ENCODE results near the gene MPDZ. TPM values are rescaled to one million over a fixed set of nuclear protein-coding genes. Genes with fewer than 3 reads are reported as not detected.

MPDZ gene, protein sequence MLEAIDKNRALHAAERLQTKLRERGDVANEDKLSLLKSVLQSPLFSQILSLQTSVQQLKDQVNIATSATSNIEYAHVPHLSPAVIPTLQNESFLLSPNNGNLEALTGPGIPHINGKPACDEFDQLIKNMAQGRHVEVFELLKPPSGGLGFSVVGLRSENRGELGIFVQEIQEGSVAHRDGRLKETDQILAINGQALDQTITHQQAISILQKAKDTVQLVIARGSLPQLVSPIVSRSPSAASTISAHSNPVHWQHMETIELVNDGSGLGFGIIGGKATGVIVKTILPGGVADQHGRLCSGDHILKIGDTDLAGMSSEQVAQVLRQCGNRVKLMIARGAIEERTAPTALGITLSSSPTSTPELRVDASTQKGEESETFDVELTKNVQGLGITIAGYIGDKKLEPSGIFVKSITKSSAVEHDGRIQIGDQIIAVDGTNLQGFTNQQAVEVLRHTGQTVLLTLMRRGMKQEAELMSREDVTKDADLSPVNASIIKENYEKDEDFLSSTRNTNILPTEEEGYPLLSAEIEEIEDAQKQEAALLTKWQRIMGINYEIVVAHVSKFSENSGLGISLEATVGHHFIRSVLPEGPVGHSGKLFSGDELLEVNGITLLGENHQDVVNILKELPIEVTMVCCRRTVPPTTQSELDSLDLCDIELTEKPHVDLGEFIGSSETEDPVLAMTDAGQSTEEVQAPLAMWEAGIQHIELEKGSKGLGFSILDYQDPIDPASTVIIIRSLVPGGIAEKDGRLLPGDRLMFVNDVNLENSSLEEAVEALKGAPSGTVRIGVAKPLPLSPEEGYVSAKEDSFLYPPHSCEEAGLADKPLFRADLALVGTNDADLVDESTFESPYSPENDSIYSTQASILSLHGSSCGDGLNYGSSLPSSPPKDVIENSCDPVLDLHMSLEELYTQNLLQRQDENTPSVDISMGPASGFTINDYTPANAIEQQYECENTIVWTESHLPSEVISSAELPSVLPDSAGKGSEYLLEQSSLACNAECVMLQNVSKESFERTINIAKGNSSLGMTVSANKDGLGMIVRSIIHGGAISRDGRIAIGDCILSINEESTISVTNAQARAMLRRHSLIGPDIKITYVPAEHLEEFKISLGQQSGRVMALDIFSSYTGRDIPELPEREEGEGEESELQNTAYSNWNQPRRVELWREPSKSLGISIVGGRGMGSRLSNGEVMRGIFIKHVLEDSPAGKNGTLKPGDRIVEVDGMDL (N-terminal part only)
- not detected for polyA plus RNA-seq

DNA sequence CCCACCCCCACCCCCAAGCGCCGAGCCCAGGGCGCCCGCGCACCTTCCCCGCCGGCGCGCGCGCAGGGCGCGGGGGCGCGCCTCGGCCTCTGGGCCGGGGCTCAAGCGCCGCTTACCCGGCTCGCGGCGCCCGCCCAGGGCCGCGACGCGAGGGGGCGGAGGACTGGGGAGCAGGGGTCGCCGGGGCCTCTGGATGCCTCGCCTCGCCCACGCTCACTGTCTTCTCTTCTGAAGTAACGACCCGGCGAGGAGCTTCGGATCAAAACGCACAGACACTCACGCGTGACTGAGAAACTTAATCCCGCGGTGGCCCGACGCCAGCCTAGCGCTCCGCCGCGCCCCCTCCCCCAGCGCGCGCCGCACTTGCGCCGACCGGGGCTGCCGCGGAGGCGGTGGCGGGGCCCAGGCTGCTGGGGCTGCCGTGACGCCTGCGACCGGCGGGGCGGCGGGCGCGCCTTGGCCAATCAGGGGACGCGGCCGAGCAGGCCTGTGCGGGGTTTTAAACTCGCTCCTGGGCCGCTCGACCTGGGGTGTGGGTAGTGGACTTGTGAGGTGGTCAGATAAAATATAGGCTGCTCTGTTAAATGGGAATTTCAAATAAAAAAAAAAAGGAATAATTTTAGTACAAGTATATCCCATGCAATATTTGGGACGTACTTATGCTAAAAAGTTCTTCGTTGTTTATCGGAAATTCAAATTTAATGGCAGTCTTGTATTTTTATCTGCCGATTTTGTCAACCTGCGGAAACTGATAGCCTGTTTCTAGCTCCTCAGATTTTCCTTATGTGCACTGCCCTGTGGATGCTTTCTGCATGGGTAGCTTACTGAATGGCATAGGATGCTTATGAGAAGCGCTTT, at the start of gene MPDZ:
Gene MPDZ, minus strand, starts transcription at position 409 of the 858 bp plus-strand sequence. CDS start 29,377 bp downstream, outside the sequence.
- Mint-ChIP-seq H3K27me3 (ENCODE audit: low read depth in 3 of 3) (peaks cover 2 to 12% (median 5%) of the 10 kb centered on the region in 3 donors), H3K9me3 (peaks cover 9 to 35% (median 15%) of the 10 kb centered on the region in 6 donors)

DNA sequence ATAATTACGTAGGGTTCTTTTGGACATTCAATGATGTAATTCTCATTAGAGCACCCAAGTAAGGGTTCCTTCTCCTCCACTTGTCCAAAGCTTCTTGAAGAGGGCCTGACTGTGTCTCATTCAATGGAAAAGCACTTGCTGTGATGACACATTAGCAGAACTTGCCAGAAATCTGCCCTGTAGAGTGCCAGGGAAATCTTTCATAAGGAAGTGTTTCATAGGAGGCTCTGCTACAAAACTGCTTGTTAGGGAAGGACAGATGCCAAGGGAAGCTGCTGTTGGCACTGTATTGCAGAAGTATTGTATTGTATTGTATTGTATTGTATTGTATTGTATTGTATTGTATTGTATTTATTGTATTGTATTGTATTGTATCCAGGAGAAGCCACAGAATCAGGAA, 45.5 kb upstream of the MPDZ start:
- Mint-ChIP-seq H3K4me3 (no peak overlapping the region), H3K27me3 (ENCODE audit: low read depth in 3 of 3) (peaks cover 0 to 1% (median 0%) of the 10 kb centered on the region in 3 donors), H3K27ac (no peak overlapping the region), H3K9me3 (peaks cover 9 to 40% (median 19%) of the 10 kb centered on the region in 6 donors), H3K36me3 (no peaks in the 10 kb centered on the region), H3K4me1 (no peaks in the 10 kb centered on the region)
- no peak for DNase-seq

More for the DNA sequence above, at the start of gene MPDZ:
- no peaks in the 10 kb centered on the region for H3K36me3 Mint-ChIP-seq
- H3K27ac Mint-ChIP-seq: no peak within 1 kb of the TSS
- H3K4me3 Mint-ChIP-seq: peak within 1 kb of the TSS in 1 of 5 donors; percentile 13
- no peaks in the 10 kb centered on the region for H3K4me1 Mint-ChIP-seq
- DNase-seq: no peak

DNA sequence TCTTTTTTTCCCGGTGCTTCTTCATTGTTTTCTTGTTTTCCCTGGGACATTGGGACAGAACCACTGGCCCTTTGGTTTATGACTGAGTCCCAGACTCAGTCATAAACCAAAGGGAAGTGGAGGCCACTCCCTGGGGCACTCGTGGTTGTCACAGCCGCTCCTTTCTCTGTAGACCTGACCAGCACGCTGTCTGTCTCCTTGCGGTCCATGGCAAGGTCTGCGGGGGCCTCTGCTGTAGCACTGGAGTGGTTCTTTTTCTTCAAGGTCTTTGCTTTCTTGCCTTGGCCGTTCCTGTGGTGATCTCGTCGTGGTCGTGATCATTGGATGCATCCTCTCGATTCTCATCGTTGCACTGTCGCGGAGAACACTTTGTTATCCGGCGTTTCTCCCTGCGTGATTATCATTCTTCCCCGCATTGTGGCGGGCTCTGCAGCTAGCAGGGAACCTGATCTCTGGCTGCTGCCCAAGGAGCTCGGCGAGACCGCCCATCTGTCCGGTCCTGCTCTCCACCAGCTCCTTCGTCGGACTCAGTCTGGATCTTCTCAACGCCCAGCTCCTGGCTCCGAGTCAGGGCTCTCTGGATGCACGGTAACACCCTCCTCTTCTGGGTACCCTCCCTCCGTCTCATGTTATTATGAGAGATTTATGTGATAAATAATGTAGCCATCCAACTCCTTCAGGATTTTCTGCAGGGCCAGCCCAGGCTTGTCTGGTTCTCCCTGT, 43.5 kb upstream of the MPDZ start:
- peaks cover 0 to 1% (median 0%) of the 10 kb centered on the region in 3 donors for H3K27me3 Mint-ChIP-seq (ENCODE audit: low read depth in 3 of 3)
- H3K27ac Mint-ChIP-seq: no peak overlapping the region
- H3K4me1 Mint-ChIP-seq: no peaks in the 10 kb centered on the region
- H3K36me3 Mint-ChIP-seq: no peaks in the 10 kb centered on the region
- DNase-seq: no peak
- peaks cover 11 to 45% (median 22%) of the 10 kb centered on the region in 6 donors for H3K9me3 Mint-ChIP-seq
- H3K4me3 Mint-ChIP-seq: no peak overlapping the region

- Mint-ChIP-seq H3K27me3 (ENCODE audit: low read depth in 3 of 3) (peaks cover 0 to 2% (median 0%) of the 10 kb centered on the region in 3 donors), H3K9me3 (peaks cover 10 to 42% (median 17%) of the 10 kb centered on the region in 6 donors), H3K4me3 (no peak overlapping the region), H3K27ac (no peak overlapping the region), H3K4me1 (no peaks in the 10 kb centered on the region), H3K36me3 (no peaks in the 10 kb centered on the region)
- DNase-seq: no peak
Measured at GRCh38 chr9:13318027-13318426, 38.5 kb upstream of the MPDZ start.

- Mint-ChIP-seq H3K4me3 (no peak overlapping the region), H3K4me1 (no peaks in the 10 kb centered on the region), H3K27ac (no peak overlapping the region), H3K27me3 (ENCODE audit: low read depth in 3 of 3) (peaks cover 0 to 3% (median 0%) of the 10 kb centered on the region in 3 donors), H3K36me3 (peaks cover 0 to 4% (median 4%) of the 10 kb centered on the region in 3 donors), H3K9me3 (peaks cover 16 to 45% (median 30%) of the 10 kb centered on the region in 6 donors)
- no peak for DNase-seq
Measured at GRCh38 chr9:13296972-13297371, 17.5 kb upstream of the MPDZ start.

DNA sequence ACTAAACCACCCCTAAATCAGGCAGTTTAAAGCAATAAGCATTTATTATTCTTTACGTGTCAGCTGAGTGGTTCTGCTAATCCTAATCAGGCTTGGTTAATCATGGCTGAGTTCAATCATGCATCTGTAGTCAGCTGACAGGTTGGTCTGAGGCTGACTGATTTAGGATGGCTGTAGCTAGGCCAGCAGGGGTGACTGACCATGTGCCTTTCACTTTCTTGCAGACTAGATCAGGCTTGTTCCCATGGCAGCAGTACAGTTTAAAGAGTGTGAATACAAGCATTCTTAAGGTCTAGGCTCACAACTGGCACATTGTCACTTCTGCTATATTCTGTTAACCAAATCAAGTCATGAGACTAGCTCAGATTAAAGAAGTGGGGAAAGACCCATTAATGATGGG, 16.1 kb upstream of the MPDZ start:
- DNase-seq: no peak
- Mint-ChIP-seq H3K4me3 (no peak overlapping the region), H3K9me3 (peaks cover 13 to 50% (median 29%) of the 10 kb centered on the region in 6 donors), H3K27me3 (ENCODE audit: low read depth in 3 of 3) (peaks cover 0 to 3% (median 0%) of the 10 kb centered on the region in 3 donors), H3K4me1 (no peaks in the 10 kb centered on the region), H3K36me3 (peaks cover 0 to 4% (median 4%) of the 10 kb centered on the region in 3 donors), H3K27ac (no peak overlapping the region)

- Mint-ChIP-seq H3K27ac (no peak overlapping the region), H3K4me3 (no peak overlapping the region), H3K27me3 (ENCODE audit: low read depth in 3 of 3) (peaks cover 0 to 3% (median 0%) of the 10 kb centered on the region in 3 donors), H3K36me3 (peaks cover 0 to 4% (median 0%) of the 10 kb centered on the region in 3 donors), H3K4me1 (no peaks in the 10 kb centered on the region), H3K9me3 (peaks cover 14 to 42% (median 29%) of the 10 kb centered on the region in 6 donors)
- DNase-seq: no peak
Measured at GRCh38 chr9:13292782-13293181, 13.3 kb upstream of the MPDZ start.

DNA sequence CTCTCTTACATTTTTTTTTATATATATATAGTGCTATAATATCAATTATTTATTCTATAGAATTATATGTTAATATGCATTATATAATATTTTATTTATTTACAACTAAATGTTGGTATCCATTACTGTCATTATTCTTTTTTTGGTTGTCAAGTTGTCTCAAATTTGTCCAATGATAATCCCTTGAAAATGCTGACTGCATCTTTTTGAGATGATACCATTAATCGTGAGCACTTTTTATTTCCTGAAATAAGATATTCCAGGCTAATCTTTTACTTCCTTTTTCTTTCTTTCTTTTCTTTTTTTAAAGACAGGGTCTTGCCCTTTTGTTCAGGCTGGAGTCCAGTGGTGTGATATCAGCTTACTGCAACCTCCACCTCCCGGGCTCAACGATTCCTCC, 12.7 kb upstream of the MPDZ start:
- H3K36me3 Mint-ChIP-seq: peaks cover 0 to 4% (median 0%) of the 10 kb centered on the region in 3 donors
- DNase-seq: no peak
- no peak overlapping the region for H3K27ac Mint-ChIP-seq
- peaks cover 0 to 3% (median 0%) of the 10 kb centered on the region in 3 donors for H3K27me3 Mint-ChIP-seq (ENCODE audit: low read depth in 3 of 3)
- no peak overlapping the region for H3K4me3 Mint-ChIP-seq
- no peaks in the 10 kb centered on the region for H3K4me1 Mint-ChIP-seq
- peaks cover 14 to 48% (median 29%) of the 10 kb centered on the region in 6 donors for H3K9me3 Mint-ChIP-seq

DNA sequence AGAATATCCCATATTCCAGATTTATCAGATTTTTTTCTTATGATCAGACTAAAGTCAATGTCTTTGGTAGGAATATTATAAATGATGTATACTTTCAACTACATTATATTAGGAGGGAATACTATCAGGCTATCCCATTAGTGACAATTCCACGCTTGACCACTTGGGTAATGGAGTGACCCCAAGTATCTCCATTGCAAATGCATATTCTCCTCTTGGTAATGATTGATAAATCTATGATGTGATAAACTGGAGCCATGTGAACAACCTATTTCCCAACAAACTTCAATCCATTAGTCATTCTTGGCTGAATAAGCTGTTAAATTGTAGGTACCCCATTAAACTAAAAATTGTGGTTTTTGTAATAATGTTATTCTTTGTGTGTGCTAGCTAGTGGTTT, 12.2 kb upstream of the MPDZ start:
- DNase-seq: no peak
- Mint-ChIP-seq H3K4me1 (no peaks in the 10 kb centered on the region), H3K27me3 (ENCODE audit: low read depth in 3 of 3) (peaks cover 0 to 3% (median 0%) of the 10 kb centered on the region in 3 donors), H3K9me3 (peaks cover 14 to 50% (median 27%) of the 10 kb centered on the region in 6 donors), H3K27ac (no peak overlapping the region), H3K4me3 (no peak overlapping the region), H3K36me3 (peaks cover 0 to 4% (median 0%) of the 10 kb centered on the region in 3 donors)

DNA sequence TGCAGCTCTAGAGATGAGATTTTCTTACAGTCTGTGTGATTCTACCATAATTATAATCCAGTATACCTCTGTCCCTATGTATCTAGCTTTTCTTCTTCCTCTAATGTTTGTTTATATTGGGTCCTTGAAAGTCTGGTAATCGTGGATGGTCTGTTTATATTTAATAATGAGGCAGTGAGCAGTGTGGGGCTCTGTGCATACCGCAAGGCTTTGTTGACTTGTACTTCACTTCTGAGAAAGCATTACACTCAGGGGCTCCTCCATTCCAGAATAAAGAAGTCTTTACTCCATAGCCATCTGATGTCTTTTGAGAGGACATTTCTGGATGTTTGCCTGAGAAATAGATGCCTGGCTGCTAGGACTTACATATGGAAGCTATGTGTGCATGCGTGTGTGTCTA, 4.5 kb upstream of the MPDZ start:
- Mint-ChIP-seq H3K4me1 (no peaks in the 10 kb centered on the region), H3K9me3 (peaks cover 11 to 41% (median 16%) of the 10 kb centered on the region in 6 donors), H3K27ac (no peak overlapping the region), H3K27me3 (ENCODE audit: low read depth in 3 of 3) (peaks cover 0 to 4% (median 0%) of the 10 kb centered on the region in 3 donors), H3K4me3 (no peak overlapping the region), H3K36me3 (no peaks in the 10 kb centered on the region)
- DNase-seq: no peak

GRCh38 chr9:13282998-13283397, 3.5 kb upstream of the MPDZ start:
- no peak for DNase-seq
- H3K4me3 Mint-ChIP-seq: no peak overlapping the region
- H3K9me3 Mint-ChIP-seq: peaks cover 5 to 34% (median 13%) of the 10 kb centered on the region in 6 donors
- H3K27me3 Mint-ChIP-seq (ENCODE audit: low read depth in 3 of 3): peaks cover 2 to 5% (median 3%) of the 10 kb centered on the region in 3 donors
- no peak overlapping the region for H3K27ac Mint-ChIP-seq
- no peaks in the 10 kb centered on the region for H3K36me3 Mint-ChIP-seq
- no peaks in the 10 kb centered on the region for H3K4me1 Mint-ChIP-seq

All from immature natural killer cell (primary cell).